Stimulated activated CD4-positive, alpha-beta T cell treated with anti-CD3 and anti-CD28 coated beads, Interleukin-2, amount 100 ng/mL, for 4 hours (primary cell): ENCODE measurements around the gene FAM240A.
"Not testable (repeated sequence)": the region's sequence is repeated elsewhere in the genome, so short reads cannot be mapped to it uniquely, and the experiment has no call there.

Experiments used
- DNase-seq: peaks from one replicate; pipeline ENCODE4 v3.0.0-alpha.2; 2020; ENCODE audit warnings: low read depth

Gene FAM240A

DNA sequence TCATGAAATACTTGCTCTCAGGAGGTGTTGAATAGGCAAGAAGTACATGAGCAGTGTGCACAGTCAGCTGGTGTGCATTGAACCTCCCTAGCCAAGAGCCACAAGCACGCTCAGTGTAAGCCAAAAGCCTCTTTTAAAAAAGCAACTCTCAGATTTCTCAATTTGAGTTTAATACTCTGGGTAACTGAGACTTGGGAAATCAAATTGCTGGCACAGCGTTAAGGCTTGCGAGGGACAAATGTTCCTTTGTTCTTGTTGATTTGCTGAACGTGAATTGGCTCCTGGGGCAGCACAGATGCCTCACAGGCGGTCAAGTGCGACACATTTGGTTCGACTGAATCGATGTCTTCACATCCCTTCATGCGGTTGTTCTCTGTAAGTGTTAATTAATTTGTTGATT, at the start of gene FAM240A:
Gene FAM240A, plus strand, starts transcription at position 202 of the 400 bp plus-strand sequence. Its CDS starts 159 bp downstream, at position 361.
- no peak for DNase-seq

DNA sequence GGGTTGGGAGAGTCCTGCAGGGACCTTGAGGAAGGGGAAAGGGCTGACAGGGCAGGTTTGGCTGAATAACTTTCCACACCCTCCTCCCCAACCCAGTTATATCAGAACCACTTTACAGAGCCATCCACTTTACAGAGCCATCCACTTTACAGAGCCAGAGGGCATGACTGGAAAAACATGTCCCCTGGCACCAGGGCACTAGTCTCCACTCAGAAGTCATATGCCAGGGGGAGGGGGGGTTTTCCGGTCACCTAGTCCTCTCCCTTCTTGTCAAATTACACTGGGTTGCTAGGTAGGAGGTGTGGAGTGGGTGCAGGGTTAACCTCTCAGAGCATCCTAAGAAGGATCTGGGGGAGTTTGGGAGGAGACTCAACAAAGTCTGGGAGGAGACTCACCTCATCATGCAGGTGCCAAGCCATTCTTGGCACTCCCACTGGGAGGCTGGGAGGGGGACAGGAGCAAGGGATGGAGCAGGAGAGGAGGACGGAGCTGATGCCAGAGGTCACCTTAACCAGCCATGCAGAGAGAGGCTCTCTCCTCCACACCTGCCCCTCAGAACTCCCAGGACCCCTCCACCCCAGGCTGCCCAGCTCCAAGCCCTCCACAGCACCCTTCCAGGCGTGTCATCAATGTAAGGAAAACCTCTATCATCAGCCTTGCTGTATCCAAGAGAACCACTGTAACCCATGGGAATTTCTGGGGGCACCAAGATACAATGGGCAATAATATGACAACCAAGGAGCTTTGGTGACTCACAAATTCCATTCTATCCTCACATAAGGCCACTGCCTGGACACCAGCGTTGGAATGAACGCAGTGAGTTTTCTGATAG, 47.9 kb upstream of the FAM240A start:
- DNase-seq: no peak

DNA sequence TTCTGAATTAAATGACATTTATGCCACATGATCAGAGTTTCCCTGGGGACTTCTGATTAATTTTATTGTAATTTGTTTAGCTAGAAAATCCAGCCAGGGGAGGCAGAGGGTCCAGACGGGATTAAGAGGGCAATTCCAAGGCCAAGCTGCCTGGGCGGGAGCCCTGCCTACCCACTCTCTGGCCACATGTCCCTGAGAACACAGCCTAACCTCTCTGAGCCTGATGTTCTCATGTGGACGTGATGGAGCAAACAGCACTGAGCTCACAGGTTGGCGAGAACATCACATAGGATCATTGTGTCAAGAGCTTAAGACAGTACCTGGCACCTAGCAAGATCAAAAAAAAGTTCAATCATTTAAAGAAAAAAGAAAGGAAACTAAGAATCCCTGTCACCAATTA, 47.2 kb upstream of the FAM240A start:
- DNase-seq: no peak

DNA sequence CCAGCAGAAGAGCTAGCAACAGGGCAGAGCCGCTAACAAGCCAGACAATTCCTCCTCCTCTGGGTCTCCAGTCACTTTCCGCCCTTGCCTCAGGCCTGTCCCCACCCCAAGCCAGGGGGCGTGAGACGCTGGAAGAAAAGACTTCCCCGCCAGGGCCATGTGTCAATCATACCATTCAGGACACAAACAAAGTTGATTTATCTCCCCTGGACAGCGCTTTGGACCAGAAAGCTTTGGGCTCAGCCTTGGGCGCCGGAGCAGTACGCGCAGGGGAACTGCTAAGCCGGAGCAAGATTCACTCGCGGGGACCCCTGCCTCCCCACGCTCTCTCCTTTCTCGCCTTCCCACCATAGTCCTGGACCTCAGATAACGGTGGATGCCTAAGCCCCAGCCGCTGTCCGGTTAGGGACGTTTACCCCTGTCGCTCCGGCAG, 46.7 kb upstream of the FAM240A start:
- DNase-seq: no peak

DNA sequence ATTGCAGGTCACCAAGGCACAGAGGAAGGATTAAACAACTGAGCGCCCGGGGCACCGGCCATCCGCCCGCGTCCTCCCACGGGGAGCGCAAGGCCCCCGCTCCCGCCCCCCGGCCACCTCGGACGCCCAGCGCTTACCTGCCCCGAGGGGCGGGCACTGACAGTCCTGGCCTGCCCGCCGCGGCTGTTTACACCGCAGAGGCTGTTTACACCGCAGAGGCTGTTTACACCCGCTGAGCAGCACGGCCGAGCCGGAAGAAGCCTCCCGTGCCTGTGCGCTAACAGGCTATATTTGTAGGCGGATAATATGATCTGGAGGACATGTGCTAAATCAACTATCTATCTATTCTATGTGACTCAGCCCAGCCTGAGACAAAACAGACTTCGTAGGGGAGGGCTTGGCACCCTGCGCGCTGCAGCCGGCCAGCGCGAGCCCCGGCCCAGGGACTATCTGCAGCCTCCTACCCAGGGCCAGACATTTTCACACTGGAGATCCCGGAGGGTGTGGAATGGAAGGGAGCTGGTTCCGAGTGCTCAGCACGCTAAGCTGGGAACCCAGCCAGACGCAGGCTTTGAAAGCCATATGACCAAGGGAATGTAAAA, 46.2 kb upstream of the FAM240A start, which contains the start of gene LRRC2:
Gene LRRC2, minus strand, starts transcription at position 263 of the 602 bp plus-strand sequence. CDS start 14,711 bp downstream, outside the sequence.
- no peak for DNase-seq

DNA sequence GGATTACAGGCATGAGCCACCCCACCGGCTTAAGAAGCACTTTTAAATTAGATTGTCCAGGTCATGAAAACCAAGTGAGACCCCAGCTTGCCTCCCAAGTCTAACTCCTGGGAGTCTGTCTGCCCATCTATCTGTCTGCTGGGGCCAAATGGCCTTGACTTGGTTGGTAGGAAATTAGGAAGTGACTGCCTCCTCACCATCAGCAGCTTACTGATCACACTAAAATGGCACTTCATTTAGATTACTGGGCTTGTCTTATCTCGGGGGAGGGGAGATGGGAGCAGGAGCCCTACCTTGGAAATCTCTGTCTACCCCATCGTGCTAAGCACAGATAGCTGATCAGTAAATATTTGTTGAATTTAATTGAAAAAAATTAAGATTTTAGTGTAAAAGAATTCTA, 40.6 kb upstream of the FAM240A start:
- DNase-seq: no peak

DNA sequence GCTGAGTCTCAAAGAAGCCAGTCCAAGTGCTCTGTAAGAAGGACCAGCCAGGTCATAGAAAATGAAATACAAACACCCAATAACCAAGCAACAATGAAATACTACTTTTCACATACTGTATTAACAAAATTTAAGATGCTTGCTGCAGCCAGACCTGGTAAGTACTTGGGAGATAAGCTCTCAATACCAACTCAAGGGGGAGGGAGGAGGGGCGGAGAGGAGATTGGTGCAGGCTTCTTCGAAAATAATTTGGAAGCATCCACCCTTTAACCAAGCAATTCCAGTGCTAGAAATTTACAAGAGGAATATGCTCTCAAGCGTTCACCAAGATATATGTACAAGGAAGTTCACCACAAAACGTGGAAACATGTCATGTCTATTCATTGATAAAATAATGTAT, 38.6 kb upstream of the FAM240A start:
- no peak for DNase-seq

DNA sequence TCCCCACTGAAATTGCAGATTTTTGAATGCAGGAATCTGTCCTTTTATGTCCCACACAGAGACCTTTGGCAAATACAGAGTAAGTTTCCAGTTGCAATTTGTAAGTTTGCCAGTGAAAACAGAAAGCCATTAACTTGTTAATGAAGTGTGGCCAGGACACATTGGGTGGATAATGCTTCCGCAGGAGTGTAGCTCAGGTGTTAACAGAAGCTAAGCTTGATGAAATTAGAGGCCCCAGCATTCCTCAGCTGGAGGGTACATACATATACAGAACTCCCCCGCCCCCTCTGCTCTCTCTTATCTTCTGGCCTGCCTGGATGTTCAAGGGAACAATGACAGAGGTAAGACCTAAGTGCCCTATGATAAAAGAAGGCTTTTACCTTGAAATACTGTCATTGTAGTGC, 38.1 kb upstream of the FAM240A start:
- no peak for DNase-seq

DNA sequence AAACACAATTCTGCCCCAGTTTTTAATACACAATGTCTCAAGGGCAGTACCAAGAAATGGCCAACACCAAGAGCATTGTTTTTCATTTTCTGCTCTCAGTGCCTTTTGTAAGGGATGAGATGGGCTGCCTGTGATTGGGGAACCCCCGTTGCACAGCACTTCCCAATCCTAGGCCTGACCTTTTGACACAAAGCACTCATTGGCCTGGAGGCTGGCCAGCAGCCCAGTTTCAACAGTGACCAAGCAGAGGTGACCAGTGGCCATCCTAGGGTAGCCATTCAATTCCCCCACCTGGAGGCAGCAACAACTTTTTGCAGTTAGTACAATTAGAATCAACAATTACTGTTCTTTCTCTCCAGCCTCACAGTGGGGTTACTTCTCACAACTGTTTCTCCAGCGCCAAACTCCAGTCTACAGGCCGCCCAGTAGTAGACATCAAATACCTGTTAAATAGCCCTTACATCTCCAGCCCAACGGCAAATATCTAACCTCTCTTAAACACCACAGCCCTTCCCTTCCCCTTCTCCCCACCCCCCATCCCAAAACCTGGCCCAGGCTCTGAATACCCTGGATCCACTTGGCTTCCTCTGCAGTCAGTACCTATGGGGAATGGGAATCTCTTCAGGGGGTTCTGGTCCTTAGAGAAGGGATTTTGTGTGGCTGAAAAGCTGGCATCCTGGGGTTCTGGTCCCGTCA, 37.3 kb upstream of the FAM240A start:
- DNase-seq: no peak

DNA sequence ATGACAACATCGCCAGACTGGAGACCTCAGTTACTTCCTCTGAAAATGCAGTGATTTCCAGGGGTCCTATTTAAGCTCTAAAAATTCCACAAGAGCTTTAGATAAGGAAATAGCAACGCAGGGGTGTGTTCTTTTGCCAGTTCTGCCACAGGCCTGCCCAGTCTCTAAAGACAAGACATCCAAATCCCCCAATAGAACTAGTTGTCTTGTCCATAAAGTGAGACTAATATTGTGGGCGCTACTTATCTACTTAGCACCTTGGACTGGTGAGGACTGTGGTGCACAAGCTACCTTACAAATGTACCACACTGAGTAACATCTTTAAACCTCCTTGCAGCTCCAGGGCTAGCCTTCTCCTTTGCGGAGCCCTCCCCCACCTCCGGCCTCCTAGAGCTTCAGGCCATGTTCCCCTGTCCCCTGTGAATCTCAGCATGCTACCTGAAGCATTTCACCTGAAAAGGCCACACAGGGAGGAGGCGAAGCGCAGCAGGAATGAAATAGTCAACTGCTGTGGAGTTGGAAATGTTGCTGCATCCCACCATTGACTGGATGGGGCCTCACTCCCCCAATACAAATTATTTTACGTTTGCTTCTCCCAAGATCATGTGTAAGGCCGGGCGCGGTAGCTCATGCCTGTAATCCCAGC, 36.6 kb upstream of the FAM240A start:
- DNase-seq: no peak

DNA sequence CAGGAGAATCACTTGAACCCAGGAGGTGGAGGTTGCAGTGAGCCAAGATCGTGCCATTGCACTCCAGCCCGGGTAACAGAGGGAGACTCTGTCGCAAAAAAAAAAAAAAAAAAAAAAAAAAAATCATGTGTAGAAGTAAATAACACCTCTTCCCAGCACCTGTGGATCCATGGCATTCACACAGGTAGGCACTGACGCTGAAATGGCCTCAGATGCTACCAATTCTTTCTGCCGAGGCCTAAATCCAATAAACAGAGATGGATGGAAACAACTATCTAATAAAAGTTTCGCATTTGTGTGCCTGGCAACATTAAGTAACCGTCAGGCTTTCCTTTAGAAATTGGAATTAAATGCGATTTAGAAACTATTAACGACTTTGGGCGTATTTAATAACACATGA, 35.9 kb upstream of the FAM240A start:
- DNase-seq: no peak

DNA sequence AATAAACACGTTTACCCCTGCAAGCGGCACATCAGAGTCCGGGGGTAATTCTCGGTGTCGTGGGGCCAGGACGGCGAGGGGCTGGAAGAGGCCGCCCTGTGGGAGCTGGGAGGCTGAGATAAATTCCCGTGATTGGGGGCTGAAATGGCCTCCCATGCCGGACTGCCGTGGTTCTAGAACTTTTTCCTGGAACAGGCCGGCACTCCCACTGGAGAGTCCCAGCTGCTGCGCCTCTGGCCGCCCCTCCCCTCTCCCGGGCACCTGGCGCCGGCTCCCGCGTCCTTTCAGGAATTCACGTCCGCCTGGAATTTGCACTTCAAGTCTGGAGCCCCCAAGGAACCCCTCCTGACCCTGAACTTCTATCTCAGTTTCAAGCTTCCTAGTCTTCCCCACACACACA, 35.4 kb upstream of the FAM240A start:
- DNase-seq: no peak

DNA sequence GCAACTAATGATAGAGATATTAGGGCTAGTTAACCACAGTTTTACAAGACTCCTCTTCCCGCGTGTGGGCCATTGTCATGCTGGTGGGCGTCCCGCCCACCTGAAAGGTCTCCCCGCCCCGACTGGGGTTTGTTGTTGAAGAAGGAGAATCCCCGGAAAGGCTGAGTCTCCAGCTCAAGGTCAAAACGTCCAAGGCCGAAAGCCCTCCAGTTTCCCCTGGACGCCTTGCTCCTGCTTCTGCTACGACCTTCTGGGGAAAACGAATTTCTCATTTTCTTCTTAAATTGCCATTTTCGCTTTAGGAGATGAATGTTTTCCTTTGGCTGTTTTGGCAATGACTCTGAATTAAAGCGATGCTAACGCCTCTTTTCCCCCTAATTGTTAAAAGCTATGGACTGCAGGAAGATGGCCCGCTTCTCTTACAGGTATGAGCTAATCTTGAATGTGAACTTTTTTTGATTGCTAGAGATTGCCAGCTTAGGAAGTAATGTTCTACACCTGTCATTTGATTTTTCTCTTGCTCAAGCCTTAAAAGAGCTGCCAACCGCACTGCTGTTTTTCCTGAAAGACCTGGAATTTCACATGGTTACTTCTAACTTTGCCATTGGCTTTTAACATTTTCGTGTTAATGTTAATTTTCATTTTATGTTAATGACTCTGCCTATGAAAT, 34.6 kb upstream of the FAM240A start:
- DNase-seq: not testable (repeated sequence)

DNA sequence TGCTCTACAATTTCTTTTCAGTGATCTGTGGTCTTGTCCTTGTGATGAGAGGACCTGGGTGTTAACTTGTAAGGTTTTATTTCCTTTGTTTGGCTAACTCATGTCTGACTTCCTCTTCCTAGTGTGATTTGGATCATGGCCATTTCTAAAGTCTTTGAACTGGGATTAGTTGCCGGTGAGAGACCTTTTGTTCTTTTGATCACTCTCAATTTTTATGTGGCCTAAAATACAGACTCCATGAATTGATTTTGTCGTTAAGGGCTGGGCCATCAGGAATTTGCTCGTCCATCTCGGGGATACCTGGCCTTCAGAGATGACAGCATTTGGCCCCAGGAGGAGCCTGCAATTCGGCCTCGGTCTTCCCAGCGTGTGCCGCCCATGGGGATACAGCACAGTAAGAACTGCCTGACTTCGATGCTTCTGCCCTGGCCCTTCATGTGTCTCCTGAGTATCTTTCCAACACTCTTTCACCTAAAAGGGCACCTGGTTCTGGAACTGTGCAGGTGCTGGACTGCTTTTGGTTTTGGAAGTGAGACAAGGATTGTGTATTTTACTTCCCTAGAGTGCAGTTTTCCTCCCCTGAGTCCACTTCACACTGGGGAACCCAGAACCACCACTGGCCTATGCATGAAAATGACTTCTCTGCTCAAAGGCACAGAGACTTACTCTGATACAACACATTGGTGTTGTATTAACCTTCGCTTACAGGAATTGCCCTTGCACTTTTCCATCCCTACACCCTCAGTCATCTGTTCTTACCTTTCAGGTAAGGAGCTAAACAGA, 33.2 kb upstream of the FAM240A start:
- no peak for DNase-seq

DNA sequence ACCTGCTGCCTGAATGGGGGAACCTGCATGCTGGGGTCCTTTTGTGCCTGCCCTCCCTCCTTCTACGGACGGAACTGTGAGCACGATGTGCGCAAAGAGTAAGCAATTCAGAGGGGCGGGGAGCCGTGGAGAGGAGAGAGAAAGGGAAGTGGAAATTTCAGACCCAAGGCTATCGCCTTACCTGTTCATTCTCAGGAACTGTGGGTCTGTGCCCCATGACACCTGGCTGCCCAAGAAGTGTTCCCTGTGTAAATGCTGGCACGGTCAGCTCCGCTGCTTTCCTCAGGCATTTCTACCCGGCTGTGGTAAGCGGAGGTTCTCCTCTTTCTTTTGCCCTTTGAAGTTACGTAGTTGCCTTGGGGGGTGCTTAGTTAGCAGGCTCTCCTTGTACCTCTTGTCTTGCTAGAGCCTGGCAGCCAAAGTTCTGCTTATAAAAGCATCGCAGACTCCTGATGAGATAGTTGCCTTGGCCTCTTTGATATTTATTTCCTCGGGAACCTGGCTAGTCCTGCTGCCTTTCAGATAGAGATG, 32.5 kb upstream of the FAM240A start:
- no peak for DNase-seq

DNA sequence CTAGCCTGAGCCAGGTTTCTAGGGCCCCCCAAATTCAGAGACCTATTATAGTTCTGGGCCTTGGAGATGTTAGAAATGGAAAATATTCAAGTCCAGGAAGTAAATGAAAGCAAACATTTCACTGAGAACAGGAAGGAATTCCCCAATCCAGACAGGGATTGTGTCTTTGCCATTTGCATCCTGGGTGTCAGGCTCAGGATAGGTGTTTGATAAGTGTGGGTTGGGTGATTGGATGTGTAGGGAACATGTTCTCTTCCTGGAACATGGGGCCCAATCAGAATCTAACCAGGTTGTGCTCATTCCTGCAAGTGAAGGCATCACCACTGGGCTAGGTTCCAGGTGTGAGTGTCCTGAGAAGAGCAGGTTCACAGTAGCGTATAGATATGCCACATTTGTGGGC, 31.6 kb upstream of the FAM240A start:
- DNase-seq: no peak

DNA sequence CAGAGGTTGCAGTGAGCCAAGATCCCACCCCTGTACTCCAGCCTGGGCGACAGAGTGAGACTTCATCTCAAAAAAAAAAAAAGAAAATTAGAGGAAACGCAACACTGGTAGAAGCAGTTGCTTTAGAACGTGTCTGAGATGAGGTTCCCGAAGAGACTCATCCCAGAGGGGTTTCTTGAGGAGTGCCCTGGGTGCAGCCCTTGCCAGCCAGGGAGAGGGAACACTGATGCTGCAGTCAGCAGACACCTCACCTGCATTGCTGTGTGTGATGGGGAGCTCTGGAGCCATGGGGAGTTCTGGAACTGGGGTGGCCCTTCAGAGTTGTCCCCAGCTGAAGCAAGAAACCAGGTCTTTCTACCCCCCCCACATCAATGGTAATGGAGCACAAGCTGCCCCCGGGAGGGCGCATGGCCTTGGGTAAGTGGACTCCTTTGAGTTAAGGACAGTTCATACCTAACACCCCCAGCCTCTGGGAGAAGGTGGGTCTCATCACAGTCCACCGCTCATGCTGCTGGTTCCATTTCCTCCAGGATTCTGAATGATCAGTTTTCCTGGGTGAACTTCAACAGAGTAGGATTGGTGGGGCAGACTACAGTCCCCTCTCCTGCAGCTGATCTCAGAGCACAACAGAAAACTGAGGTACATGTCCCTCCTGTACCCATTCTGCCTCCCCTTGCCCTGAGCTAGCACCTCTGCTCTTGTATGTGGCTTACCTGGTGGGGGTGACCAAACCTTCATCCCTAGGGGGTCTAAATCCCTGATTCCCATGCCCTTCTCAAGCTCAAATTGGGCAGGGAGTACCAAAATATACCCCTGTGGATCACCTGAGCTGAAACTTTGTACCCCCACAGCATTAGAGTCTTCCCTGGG, 27.5 kb upstream of the FAM240A start:
- no peak for DNase-seq

DNA sequence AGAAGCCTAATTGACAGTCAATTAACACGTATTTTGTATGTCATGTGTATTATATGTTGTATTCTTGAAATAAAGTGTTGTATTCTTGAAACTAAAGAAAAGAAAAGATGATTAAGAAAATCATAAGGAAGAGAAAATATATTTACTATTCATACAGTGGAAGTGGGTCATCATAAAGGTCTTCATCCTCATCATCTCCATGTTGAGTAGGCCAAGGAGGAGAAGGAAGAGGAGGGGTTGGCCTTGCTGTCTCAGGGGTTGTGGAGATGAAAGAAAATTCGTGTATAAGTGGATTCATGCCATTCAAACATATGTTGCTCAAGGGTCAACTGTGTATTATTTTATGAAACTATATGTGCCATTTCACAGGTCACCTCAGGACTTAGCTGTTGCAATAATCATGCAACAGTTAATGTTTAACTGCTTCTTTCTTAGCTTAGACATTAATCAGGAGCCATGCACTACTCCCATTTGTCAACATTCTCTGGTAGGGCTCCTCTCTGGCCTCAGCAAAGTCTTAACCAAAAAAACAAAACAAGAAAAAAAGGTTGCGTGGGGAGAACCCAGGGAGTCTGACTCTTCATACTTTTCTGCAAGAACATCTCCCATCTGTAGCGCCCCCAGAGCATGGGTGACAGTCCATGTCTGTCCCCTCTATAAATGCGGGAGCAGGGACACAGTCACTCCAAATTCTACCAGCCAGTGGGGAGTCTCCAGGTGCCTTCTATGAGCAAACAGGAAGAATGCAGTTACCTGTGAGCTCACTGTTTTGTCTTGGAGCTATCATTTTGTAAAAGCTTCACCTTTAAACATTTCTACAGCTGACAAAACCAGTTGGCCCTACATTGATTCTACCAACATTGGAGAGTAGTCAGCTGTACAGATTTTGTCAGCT, 26.3 kb upstream of the FAM240A start:
- DNase-seq: no peak
